SKM-1 (cell line): Measurements from ENCODE around the gene FSTL3.

Experiments
- DNase-seq: peaks from one replicate; lab custom pipeline; 2025; ENCODE audit not compliant: unreplicated experiment; lab: John Stamatoyannopoulos, UW

FSTL3 gene

GRCh38 chr19:644789-645188 is 31.4 kb upstream of the FSTL3 start:
- DNase-seq, result no peak

GRCh38 chr19:645912-646778 is 30.0 kb upstream of the FSTL3 start:
- no peak for DNase-seq

- no peak for DNase-seq
These were observed 29.2 kb upstream of the FSTL3 start for GRCh38 chr19:646779-647565.

GRCh38 chr19:647566-648284 is 28.5 kb upstream of the FSTL3 start:
- DNase-seq, result no peak

- no peak for DNase-seq
These were observed 27.9 kb upstream of the FSTL3 start for GRCh38 chr19:648305-648704.

- DNase-seq, result no peak
These were observed 27.0 kb upstream of the FSTL3 start for GRCh38 chr19:648904-649801.

GRCh38 chr19:650121-650520 is 26.1 kb upstream of the FSTL3 start:
- no peak for DNase-seq

- DNase-seq, result no peak
These were observed 24.9 kb upstream of the FSTL3 start for GRCh38 chr19:651114-651818.

- no peak for DNase-seq
These were observed 24.2 kb upstream of the FSTL3 start for GRCh38 chr19:651991-652390.

GRCh38 chr19:652467-653389 is 23.5 kb upstream of the FSTL3 start:
- DNase-seq, result no peak

- no peak for DNase-seq
These were observed 22.8 kb upstream of the FSTL3 start for GRCh38 chr19:653425-653824.

- no peak for DNase-seq
These were observed 20.5 kb upstream of the FSTL3 start for GRCh38 chr19:655691-656090.

- DNase-seq, result no peak
These were observed 19.2 kb upstream of the FSTL3 start for GRCh38 chr19:656751-657559.

GRCh38 chr19:657611-658010 is 18.6 kb upstream of the FSTL3 start:
- DNase-seq, result no peak

GRCh38 chr19:658059-658839 is 17.9 kb upstream of the FSTL3 start:
- DNase-seq, result no peak

- no peak for DNase-seq
These were observed 17.0 kb upstream of the FSTL3 start for GRCh38 chr19:658916-659839.
